ENCODE results near the gene LAT. TPM values are rescaled to one million over a fixed set of nuclear protein-coding genes. Genes with fewer than 3 reads are reported as not detected.

LAT gene
- polyA plus RNA-seq, 1 of the 3 experiments (the other 2 are of a cell fraction), result 8.0 TPM

- no peak for TF ChIP-seq CTCF (IDR thresholded peaks at IDR 0.05)
- no peak for TF ChIP-seq NRF1 (IDR thresholded peaks at IDR 0.05; ENCODE audit: low read depth, low read length)
- TF ChIP-seq, protein P1, sequence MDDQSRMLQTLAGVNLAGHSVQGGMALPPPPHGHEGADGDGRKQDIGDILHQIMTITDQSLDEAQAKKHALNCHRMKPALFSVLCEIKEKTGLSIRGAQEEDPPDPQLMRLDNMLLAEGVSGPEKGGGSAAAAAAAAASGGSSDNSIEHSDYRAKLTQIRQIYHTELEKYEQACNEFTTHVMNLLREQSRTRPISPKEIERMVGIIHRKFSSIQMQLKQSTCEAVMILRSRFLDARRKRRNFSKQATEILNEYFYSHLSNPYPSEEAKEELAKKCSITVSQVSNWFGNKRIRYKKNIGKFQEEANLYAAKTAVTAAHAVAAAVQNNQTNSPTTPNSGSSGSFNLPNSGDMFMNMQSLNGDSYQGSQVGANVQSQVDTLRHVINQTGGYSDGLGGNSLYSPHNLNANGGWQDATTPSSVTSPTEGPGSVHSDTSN (IDR thresholded peaks at IDR 0.05), result no peak
- no peak for TF ChIP-seq SIN3A (IDR thresholded peaks at IDR 0.05; ENCODE audit: borderline replicate concordance, low read depth, low read length)
Measured at GRCh38 chr16:28936784-28937155, 48.1 kb upstream of the LAT start (continued).

- POLR2A ChIA-PET, result no interaction called here
Measured at GRCh38 chr16:28937222-28937876, 47.5 kb upstream of the LAT start.

More at GRCh38 chr16:28937222-28937876, 47.5 kb upstream of the LAT start:
- no peak overlapping the region for H2AFZ ChIP-seq (ENCODE audit: low read depth)
- H3K4me1 ChIP-seq (ENCODE audit: control insufficient read depth in 1 of 2, insufficient read depth in 2 of 2, low read depth in 1 of 2, low read length in 1 of 2), result no peaks in the 10 kb centered on the region
- H3K36me3 ChIP-seq (replicated peaks in 1 of 2; ENCODE audit: control insufficient read depth in 1 of 2, insufficient read depth in 2 of 2, low read length in 1 of 2), result no peaks in the 10 kb centered on the region
- DNase-seq, result no peak
- H3K4me3 ChIP-seq (ENCODE audit: low read depth in 2 of 2, low read length in 1 of 2), result no peak overlapping the region
- no peaks in the 10 kb centered on the region for H3K9me3 ChIP-seq
- H3K4me2 ChIP-seq, result no peak overlapping the region
- no peaks in the 10 kb centered on the region for H3F3A ChIP-seq (replicated peaks; ENCODE audit: insufficient read depth)
- no peak overlapping the region for H3K27ac ChIP-seq (ENCODE audit: low read depth in 2 of 2, low read length in 1 of 2)
- CTCF ChIA-PET, result no interaction called here
- H3K9me2 ChIP-seq, result no peaks in the 10 kb centered on the region
- no peaks in the 10 kb centered on the region for H4K20me1 ChIP-seq (ENCODE audit: insufficient read depth)
- no peak for TF ChIP-seq USF2 (IDR thresholded peaks at IDR 0.05; ENCODE audit: borderline replicate concordance, low read depth, low read length)
- TF ChIP-seq CTCF (IDR thresholded peaks at IDR 0.05), result 0 out of 2 replicates have a peak, but pooled peaks have one; percentile 12
- WGBS (ENCODE audit: low lambda C conversion rate), result 83% methylated on average over 9 of the region's 14 CpGs
- no peaks in the 10 kb centered on the region for H3K27me3 ChIP-seq (ENCODE audit: insufficient read depth)
- H3K9ac ChIP-seq, result no peak overlapping the region
- H3K79me2 ChIP-seq (ENCODE audit: insufficient read depth), result no peaks in the 10 kb centered on the region
